ENCODE measurements around the gene FGG.

DNA sequence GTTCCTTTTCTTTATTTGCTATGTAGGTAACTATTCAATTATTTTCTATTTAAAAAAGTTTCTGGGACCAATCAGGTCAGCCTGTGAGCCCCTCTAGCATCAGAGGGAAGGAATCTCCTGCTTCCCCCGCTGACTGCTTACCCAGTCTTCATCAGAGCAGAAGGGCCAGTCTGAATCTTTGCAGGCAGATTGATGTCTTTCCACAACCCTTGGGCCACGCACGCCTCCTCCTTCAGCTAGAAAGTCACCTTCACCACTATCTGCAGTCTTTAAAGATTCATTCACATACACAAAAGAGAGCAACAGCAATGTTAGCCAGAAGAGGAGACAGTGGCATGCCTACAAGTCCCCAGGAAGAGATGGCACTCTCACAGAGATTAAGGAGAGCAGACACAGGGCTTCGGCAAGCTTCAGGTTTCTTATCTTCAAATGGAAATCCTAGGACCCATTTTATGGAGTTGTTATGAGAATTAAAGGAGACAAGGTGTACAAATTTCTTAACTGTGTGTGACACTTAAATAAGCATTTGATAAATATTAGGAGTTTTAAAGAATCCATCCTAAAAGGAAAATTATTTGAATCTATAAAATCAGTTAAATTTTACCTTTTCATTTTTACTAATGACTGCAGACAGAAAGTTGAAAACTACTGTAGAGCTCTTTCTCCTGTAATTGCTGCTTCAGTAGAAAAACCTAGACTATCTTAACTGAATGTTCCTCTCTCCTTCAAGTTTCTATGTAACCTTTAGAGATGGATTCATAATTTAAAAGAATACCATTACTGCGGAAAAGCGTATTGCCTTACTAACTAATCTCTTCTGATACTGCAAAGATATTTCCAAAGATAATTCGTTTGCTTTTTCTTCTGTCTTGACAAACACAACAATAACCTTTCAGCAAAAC lies 22.9 kb downstream of the FGG start:
- no peak for TF ChIP-seq CTCF (IDR thresholded peaks at IDR 0.05)
- TF ChIP-seq POLR2A (IDR thresholded peaks at IDR 0.05): no peak
